HEK293T (cell line): Measurements from ENCODE around the gene FGF14.

ENCODE experiments used
- ARNT ChIP-seq: fragments of 450-650 bp; IDR thresholded peaks from 2 replicates; pipeline ENCODE4 v1.6.1; 2017; ENCODE audit warnings: mild to moderate bottlenecking
- FOXM1 ChIP-seq: fragments of 450-650 bp; IDR thresholded peaks from 2 replicates; pipeline ENCODE4 v1.6.1; 2017; ENCODE audit warnings: mild to moderate bottlenecking, borderline replicate concordance
- SP1 ChIP-seq: fragments of 450-650 bp; IDR thresholded peaks from 2 replicates; pipeline ENCODE4 v1.6.1; 2017
- SUZ12 ChIP-seq: fragments of 450-650 bp; IDR thresholded peaks from 2 replicates; pipeline ENCODE4 v1.6.1; 2016; ENCODE audit warnings: mild to moderate bottlenecking
- ZNF384 ChIP-seq: fragments of 450-650 bp; IDR thresholded peaks from 2 replicates; pipeline ENCODE4 v1.6.1; 2016

- TF ChIP-seq SP1 (no peak), SUZ12 (no peak), ZNF384 (no peak), ARNT (no peak), FOXM1 (no peak)
Measured at GRCh38 chr13:102299366-102299765, 102.5 kb downstream of the FGF14 start.
